ENCODE measurements around the gene CUL9. TPM values are rescaled to one million over a fixed set of nuclear protein-coding genes. Genes with fewer than 3 reads are reported as not detected.

Gene CUL9
- total RNA-seq, 1 donor from 2014 or later, result 11.1 TPM

GRCh38 chr6:43271103-43271815 is 89.3 kb downstream of the CUL9 start:
- Histone ChIP-seq H3K27me3 (ENCODE audit: insufficient read depth, low read length) (peaks cover 18% of the 10 kb centered on the region), H3K9me3 (ENCODE audit: insufficient read depth, low read depth, low read length) (no peaks in the 10 kb centered on the region), H3K4me2 (ENCODE audit: low read length) (no peak overlapping the region), H3K4me1 (ENCODE audit: insufficient read depth, low read length) (no peaks in the 10 kb centered on the region), H2AFZ (ENCODE audit: low read depth, low read length) (no peak overlapping the region), H3K4me3 (ENCODE audit: insufficient read depth, low read depth, low read length) (no peak overlapping the region), H3K36me3 (ENCODE audit: insufficient read depth, low read length) (no peaks in the 10 kb centered on the region), H3K9ac (ENCODE audit: low read length) (no peak overlapping the region), H4K20me1 (ENCODE audit: insufficient read depth, low read length) (no peaks in the 10 kb centered on the region), H3K79me2 (ENCODE audit: insufficient read depth, low read length) (no peaks in the 10 kb centered on the region), H3K27ac (ENCODE audit: low read depth, low read length) (no peak overlapping the region)
- no peak for TF ChIP-seq CTCF (IDR thresholded peaks at IDR 0.05; ENCODE audit: insufficient read depth, low read depth, low read length)
- TF ChIP-seq EZH2 (IDR thresholded peaks at IDR 0.05; ENCODE audit: insufficient read depth, low read length), result no peak
- DNase-seq (ENCODE audit: low read depth), result no peak
- Mint-ChIP-seq H3K4me1 (ENCODE audit: low read depth, unreplicated experiment) (peaks cover 12% of the 10 kb centered on the region), H3K36me3 (ENCODE audit: low read depth, unreplicated experiment) (no peaks in the 10 kb centered on the region), H3K27ac (ENCODE audit: unreplicated experiment) (no peak overlapping the region), H3K27me3 (ENCODE audit: low read depth, unreplicated experiment) (peaks cover 68% of the 10 kb centered on the region), H3K9me3 (ENCODE audit: unreplicated experiment) (no peaks in the 10 kb centered on the region), H3K4me3 (ENCODE audit: unreplicated experiment) (no peak overlapping the region)
- no peak for FAIRE-seq

- no peaks in the 10 kb centered on the region for H3K79me2 ChIP-seq (ENCODE audit: insufficient read depth, low read length)
- H3K27ac Mint-ChIP-seq (ENCODE audit: unreplicated experiment), result no peak overlapping the region
- H3K36me3 ChIP-seq (ENCODE audit: insufficient read depth, low read length), result no peaks in the 10 kb centered on the region
- no peak for TF ChIP-seq CTCF (IDR thresholded peaks at IDR 0.05; ENCODE audit: insufficient read depth, low read depth, low read length)
- TF ChIP-seq EZH2 (IDR thresholded peaks at IDR 0.05; ENCODE audit: insufficient read depth, low read length), result no peak
- no peak overlapping the region for H3K4me3 ChIP-seq (ENCODE audit: insufficient read depth, low read depth, low read length)
- H3K36me3 Mint-ChIP-seq (ENCODE audit: low read depth, unreplicated experiment), result no peaks in the 10 kb centered on the region
- H4K20me1 ChIP-seq (ENCODE audit: insufficient read depth, low read length), result no peaks in the 10 kb centered on the region
- peaks cover 66% of the 10 kb centered on the region for H3K27me3 Mint-ChIP-seq (ENCODE audit: low read depth, unreplicated experiment)
- DNase-seq (ENCODE audit: low read depth) (no peak), FAIRE-seq (no peak)
- peaks cover 21% of the 10 kb centered on the region for H3K27me3 ChIP-seq (ENCODE audit: insufficient read depth, low read length)
- H3K4me3 Mint-ChIP-seq (ENCODE audit: unreplicated experiment), result no peak overlapping the region
- H3K9me3 ChIP-seq (ENCODE audit: insufficient read depth, low read depth, low read length), result no peaks in the 10 kb centered on the region
- H3K4me1 ChIP-seq (ENCODE audit: insufficient read depth, low read length), result no peaks in the 10 kb centered on the region
- H2AFZ ChIP-seq (ENCODE audit: low read depth, low read length), result no peak overlapping the region
- peaks cover 12% of the 10 kb centered on the region for H3K4me1 Mint-ChIP-seq (ENCODE audit: low read depth, unreplicated experiment)
- no peak overlapping the region for H3K9ac ChIP-seq (ENCODE audit: low read length)
- H3K9me3 Mint-ChIP-seq (ENCODE audit: unreplicated experiment), result no peaks in the 10 kb centered on the region
- H3K27ac ChIP-seq (ENCODE audit: low read depth, low read length), result no peak overlapping the region
- H3K4me2 ChIP-seq (ENCODE audit: low read length), result no peak overlapping the region
Observed at GRCh38 chr6:43271944-43272343, 89.9 kb downstream of the CUL9 start.

- Histone ChIP-seq H3K9me3 (ENCODE audit: insufficient read depth, low read depth, low read length) (no peaks in the 10 kb centered on the region), H3K4me1 (ENCODE audit: insufficient read depth, low read length) (peaks cover 4% of the 10 kb centered on the region), H2AFZ (ENCODE audit: low read depth, low read length) (no peak overlapping the region), H3K79me2 (ENCODE audit: insufficient read depth, low read length) (no peaks in the 10 kb centered on the region), H3K4me3 (ENCODE audit: insufficient read depth, low read depth, low read length) (no peak overlapping the region), H3K4me2 (ENCODE audit: low read length) (no peak overlapping the region), H3K27ac (ENCODE audit: low read depth, low read length) (no peak overlapping the region), H3K27me3 (ENCODE audit: insufficient read depth, low read length) (peaks cover 12% of the 10 kb centered on the region), H3K9ac (ENCODE audit: low read length) (no peak overlapping the region), H4K20me1 (ENCODE audit: insufficient read depth, low read length) (no peaks in the 10 kb centered on the region), H3K36me3 (ENCODE audit: insufficient read depth, low read length) (no peaks in the 10 kb centered on the region)
- Mint-ChIP-seq H3K27ac (ENCODE audit: unreplicated experiment) (no peak overlapping the region), H3K4me1 (ENCODE audit: low read depth, unreplicated experiment) (peaks cover 14% of the 10 kb centered on the region), H3K36me3 (ENCODE audit: low read depth, unreplicated experiment) (peaks cover 1% of the 10 kb centered on the region), H3K4me3 (ENCODE audit: unreplicated experiment) (no peak overlapping the region), H3K9me3 (ENCODE audit: unreplicated experiment) (no peaks in the 10 kb centered on the region), H3K27me3 (ENCODE audit: low read depth, unreplicated experiment) (peaks cover 52% of the 10 kb centered on the region)
- TF ChIP-seq CTCF (IDR thresholded peaks at IDR 0.05; ENCODE audit: insufficient read depth, low read depth, low read length), result no peak
- no peak for TF ChIP-seq EZH2 (IDR thresholded peaks at IDR 0.05; ENCODE audit: insufficient read depth, low read length)
- FAIRE-seq (no peak), DNase-seq (ENCODE audit: low read depth) (no peak)
Observed at GRCh38 chr6:43273707-43274106, 91.7 kb downstream of the CUL9 start.

Measured in astrocyte (in vitro differentiated cells and primary cell).